GM19324 (cell line): ENCODE measurements around the gene TMEM151A.

Experiments used
- ATAC-seq: cut with Tn5 transposase; IDR thresholded peaks from one replicate; pipeline ENCODE4 v1.9.1; 2021; ENCODE audit warnings: mild to moderate bottlenecking, moderate library complexity; ENCODE audit not compliant: unreplicated experiment, low FRiP score

The TMEM151A gene

DNA sequence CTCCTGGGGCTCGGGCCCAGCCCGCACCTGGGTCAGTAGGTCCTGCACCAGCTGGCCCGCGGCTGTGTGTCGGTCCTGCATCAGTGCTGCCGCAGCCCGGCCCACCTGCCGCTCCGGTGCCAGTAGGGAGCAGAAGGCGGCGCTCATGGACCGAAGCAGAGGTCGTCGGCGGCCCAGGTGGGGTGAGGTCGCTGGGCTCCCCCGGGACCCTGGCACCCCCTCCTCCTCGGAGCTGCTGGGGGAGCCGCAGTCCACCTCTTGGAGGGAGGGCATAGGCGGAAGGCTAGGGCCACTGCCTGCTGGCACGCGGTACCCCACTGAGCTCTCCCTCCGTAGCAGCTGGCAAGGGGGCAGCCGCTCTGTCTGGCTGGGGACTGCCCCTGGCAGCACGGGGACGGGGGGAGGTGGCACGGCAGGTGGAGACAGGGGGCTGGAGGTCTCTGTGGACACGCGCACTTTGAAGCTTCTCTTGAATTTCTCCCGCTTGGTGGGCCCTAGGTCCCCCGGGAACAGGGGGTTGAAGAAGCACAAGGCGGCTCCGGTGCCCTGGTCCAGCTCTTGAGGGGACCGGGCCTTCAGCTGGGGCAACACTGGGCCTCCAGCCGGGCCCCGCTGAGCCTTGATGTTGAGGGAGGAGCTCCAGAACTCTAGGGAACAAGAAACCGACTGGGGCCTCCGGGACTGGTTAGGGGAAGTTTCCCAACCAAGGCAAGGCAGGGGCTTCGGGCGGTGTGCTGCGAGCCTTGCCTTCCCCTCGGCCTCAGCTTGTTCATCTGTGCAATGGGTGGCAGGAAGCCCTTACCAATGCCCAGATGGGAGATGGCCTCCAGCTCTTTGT, 43.1 kb downstream of the TMEM151A start:
- no peak for ATAC-seq

DNA sequence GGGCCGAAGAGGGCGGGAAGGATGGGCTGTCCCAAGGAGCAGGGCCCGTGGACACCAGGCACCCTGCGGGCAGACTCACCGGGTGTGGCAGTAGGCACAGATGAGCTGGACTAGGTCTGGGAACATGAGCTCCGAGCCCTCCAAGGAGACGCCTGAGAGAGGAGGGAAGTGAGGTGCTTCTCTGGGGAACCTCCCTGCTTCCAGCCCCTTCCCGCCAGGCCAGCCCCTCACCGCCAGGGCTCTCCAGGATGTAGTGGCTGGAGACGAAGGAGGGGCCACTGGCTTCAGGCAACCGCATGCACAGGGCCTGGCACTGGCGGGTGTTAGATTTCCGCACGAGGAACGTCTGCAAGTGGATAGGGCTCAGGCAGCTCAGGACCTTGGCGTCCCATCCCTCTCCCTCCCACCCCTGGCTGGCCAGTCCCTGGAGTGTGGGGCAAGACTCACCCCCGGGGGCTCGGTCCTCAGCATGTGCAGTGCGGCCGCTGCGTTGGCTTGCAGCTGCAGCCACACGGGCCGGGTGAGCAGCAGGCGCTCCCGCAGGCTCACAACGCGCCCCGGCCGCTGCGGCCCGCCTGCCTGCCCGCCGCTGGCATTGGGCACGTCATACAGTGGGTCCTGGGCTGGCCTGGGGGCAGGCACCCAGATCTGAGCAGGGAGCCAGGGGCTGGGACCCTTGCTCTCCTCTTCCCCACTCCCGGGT, 44.0 kb downstream of the TMEM151A start:
- no peak for ATAC-seq

DNA sequence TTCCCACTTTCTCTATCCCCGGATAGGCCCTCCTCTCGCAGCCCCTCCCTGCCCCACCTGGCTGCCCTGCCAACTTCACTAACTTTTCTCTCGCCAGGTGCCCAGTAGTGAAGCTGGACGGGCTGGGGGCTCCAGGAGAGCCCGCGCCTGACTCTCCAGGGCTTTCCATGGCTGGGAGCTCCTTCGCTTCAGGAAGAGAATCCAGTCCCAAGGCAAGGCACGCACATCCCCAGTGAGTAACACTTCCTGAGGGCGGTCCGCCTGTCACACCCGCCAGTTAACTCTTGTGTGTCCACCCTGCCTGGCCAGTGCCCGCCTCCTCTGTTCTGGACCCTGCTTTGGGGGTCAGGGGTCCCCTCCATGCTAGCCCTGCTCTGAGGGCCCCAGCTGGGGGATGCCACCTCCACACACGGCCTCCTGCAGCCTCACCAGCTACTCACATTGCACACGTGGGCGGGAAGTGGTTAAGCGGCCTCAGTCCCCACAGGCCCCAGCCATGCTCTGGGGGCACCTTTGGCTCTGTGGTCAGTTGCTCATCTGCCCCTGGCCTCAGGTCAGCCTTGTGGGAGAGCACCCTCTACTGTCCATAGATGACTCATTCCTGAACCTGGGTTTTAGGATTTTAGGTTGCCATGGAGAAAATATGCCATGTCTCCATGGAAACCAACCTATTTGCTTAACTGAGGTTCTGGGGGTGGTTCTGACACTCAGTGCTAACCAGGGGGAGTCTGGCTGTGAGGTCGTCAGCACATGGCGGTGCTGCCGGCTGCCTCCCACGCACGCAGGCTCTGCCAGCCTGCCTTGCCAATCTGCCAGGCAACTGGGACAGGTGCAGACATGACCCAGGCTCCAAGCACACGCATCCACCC, 44.8 kb downstream of the TMEM151A start, which contains the start of gene RIN1:
RIN1 (minus strand) TSS at position 201 of the 869 bp plus-strand sequence; CDS start at position 169, 32 bp downstream.
- ATAC-seq = peak; percentile 35

DNA sequence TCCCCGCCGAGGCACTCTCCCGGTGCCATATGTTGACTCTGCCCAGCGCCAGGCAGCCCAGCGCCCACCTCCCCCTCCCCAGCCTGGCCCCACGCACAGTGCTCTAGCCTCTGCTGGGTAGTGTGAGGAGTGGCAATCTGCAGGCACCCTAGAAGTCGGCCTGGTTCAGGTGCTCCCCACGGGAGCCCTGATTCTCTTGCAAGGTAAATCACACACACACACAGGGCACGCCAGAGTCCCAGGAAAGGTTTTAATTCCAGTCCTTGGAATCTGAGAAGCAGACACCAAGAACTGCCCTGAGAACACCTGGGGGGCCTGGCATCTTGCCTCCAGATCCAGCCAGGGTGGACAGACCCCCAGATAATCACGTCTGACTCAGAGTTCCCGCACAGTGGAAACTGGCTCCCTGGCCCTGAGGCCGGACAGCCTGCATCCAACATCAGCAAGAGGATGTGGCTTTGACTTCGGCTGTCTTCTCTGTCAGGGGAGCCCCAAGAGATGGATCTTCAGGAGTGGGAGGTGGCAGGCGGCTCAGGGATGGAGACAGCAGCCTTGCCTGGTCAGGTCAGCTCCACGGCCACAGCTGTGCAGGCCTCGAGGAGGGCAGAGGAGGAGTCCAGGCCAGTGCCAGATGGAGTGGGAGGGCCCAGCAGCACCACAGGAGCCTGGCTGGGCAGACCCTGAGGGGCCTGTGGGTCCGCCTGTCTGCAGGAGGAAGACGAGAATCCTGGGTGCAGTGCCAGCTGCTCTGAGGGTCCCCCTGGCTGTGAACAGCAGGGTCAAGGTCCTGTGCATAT, 45.6 kb downstream of the TMEM151A start:
- no peak for ATAC-seq

DNA sequence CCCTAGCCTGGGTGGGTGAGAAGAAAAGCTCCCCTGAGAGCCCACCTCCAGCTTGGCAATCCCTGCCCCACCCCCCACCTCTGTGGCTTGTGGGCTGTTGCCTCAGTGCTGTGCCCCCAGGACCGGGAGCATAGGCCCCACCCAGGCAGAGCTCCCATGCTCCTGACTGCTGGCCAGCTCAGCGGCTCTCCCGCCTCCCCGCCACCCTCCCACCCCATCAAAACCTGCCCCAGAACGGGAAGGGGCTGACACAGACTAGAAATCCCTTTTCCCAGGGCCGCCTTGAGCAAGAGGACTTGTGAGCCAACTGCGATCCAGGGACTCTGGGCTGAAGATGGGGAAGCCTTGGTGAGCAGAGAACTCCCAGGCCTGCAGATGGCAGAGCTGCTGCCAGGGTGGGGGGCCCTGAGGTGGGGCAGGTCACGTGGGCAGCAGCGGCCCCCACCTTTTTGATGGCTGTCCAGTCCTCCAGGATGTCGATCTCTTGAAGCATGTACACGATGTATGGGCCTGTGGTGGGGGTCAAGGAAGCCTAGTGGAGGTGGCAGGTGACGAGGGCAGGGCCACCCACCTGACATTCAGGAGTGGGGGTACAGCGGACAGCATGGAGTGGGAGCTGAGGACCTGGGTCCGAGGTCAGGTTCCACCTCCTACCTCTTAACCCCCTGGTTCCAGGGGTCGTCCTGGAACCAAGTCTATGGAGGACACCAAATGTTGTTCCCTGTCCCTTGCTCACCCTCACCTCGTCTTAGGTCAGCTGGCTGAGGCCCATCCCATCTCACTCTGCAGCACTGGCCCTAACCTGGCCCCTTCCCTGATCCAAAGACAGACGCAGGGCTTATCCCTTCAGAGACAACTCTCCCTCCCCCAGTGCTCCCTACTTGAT, 46.8 kb downstream of the TMEM151A start:
- no peak for ATAC-seq

DNA sequence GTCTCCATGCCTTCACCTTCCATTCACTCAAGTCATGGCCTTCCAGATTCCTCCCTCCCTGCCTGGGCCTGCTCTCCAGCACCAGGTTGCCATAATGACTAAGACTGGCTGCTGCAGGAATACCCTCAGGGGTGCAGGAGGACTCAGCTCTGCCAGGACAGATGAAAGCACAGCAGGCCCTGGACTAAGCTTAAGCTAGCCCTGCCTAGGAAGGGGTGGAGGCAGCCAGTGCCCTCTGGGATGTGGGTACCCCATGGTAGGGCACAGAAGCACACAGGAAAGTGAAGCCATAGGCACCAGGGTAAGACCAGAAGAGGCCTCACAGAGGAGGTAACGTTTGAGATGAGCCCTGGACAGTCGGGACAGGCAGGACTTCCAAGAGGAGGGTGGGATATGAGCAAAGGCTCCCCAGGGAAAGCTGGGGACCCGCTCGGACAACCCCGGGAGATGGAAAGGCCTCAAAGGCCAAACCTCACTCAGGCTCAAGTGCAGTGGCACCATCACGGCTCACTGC, 47.5 kb downstream of the TMEM151A start:
- ATAC-seq = no peak

DNA sequence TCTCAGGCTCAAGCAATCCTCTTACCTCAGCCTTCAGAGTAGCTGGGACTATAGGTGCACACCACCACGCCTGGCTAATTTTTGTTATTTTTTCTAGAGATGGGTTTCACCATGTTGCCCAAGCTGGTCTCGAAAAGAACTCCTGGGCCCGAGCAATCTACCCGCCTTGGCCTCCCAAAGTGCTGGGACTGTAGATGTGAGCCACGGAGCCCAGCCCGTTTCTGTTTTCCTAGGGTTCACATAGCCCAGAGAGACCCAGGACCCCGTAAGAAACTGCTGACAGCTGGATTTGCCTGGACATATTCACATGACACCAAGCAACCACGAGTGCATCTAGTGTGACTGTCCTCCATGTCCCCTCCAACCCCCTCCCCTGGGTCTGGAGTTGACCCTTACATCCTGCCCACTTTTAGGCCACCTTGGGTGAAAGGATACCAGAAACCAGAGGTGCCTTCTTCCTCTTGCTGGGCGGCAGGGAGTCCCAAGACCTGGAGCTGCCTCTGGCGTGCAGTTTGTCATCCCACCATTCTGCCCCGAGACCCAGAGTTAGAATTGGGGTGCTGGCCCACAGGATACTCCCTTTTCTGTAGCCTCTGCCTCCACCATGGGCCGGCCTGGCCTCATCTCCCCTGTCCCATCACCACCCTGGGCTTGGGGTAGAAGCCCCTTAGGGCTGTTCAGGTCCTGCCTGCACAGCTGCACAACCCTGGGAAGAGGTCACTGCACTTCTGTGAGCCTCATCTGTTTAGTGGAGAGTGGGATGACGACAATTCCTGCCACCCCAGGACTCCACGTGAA, 48.2 kb downstream of the TMEM151A start:
- ATAC-seq = no peak

DNA sequence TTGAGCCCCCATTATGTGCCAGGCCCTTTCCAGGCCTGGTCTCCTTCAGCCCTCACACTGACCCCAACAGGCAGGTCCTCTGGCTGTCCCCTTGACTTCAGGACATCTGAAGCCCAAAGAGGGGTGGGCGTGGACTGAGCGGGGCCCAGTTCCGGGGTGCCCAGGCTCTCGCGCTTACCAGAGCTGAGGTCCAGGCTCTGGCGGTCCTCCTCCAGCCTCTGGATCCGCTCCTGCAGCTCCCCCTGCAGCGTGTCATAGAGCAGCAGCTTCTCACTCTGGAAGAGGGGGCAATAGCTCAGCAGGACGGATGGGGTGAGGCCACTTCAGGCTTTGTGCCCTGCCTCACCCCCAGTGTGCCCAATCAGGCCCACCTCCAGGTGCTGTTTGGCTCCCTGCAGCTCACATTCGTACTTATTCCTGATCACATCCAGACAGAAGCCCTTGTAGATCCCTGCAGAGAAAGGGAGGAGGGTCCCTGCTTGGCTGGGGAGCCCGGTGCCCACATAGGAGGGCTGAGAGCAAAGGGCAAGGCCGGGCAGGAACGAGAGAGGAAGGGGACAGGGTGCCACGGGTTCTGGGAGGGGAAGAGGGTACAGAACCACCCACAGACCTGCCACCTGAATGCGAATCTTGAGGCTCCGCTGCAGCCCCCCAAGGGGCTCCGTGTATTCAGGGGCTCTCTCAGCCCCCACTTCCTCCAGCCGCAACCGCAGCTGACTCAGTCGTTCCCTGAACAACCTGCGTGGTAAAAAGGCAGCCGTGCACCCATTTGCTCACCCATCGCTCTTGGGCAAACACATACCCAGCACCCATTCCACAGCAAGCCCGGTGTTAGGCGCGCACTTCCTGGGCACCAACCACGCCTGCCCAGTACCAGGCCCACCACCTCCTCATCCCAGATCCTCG, 49.2 kb downstream of the TMEM151A start:
- no peak for ATAC-seq

DNA sequence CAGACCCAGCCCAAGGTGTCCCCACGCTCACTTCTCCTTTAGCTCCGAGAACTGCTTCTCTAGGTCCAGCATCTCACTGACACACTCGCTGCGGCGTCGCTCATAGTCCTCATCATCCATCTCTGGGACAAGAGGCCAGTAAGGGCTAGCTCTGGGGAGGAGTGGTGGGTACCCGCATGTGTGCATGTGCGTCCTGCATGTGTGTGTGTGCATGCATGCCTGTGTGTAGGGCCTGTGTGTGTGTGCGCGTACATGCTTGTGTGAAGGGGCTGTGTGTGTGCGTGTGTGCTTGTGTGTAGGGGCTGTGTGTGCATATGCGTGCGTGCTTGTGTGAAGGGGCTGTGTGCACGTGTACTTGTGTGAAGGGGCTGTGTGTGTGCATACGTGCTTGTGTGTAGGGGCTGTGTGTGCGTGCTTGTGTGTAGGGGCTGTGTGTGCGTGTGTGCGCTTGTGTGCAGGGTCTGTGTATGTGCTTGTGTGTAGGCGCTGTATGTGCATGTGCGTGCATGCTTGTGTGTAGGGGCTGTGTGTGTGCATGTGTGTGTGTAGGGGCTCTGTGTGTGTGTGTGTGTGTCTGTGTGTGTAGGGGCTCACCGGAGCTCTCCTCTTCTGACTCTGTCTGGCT, 49.9 kb downstream of the TMEM151A start:
- no peak for ATAC-seq

DNA sequence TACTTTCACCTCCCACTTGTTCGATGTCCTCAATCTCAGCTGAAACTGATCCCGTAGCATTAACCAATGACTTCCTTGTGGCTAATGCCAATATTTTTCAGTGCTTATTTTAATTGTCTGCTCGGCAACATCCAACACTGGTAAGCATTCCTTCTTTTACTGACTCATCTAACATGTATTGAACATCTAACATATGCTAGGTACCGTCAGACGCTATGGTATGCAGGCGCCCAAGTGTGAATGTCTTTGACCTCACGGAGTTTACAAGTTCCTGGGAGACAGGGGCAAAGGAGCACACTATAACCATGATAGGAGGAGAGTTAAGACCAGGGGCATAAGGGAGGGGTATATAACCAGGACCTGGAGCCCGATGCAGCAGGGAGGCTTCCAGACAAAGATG, 51.5 kb downstream of the TMEM151A start:
- no peak for ATAC-seq

DNA sequence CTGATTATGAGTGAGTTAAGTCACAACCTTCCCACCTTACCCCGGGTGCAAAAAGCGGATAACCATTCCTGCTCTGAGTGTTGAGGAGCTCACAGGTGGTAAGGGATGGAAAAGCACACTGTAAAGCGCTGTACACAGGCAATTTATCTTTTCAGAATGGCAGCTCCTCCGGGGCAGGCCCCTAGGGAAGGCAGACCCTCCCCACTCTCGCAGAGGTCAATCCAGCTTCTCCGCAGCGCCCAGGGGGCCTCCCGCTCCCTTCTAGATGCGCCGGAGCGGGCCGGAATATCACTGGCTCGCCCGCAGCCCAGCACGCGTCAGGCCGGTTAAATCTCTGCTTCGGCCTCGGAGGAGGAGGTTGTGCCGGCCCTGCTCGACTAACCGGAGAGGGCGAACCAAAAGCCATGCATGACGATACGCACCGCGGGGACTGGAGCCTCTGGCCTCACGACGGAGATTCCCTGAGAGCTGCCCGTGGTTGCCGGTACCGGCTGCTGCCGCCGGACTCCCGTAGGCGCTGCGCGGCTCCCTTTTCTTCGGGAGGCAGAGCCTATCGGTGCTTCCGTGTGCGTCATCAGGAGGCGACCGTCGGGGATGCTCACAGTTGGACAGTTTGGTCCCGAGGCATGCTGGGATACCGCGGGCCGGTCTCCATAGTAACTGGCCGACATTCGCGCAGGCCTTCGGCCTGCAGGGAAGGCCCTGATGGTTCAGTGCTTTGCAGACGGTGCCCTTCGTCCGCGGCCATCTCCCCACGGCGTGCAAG, 53.0 kb downstream of the TMEM151A start, which contains the start of gene BRMS1:
BRMS1 (minus strand) TSS at position 555 of the 766 bp plus-strand sequence. CDS start 2,870 bp downstream, outside the sequence.
- peak; percentile 82 for ATAC-seq

DNA sequence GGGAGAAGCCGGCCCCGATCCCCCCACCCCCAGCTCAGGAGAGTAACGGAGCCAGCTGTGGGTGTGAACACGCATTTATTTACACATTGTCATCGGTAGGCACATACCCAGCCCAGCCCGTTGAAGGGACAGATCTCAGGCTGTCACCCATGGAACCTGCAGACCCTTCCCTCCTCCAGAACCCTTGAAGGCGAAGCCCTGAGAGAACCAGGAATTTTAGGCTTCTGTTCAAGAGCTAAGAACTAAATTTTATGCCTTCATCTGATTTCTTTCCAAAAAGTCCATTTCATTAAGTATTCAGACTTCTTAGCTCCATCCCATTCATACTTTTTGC, 53.6 kb downstream of the TMEM151A start:
- ATAC-seq = no peak
